Endothelial cell of umbilical vein (primary cell): ENCODE measurements around the gene ANKMY1. TPM values are rescaled to one million over a fixed set of nuclear protein-coding genes. Genes with fewer than 3 reads are reported as not detected.

Experiments used
- BruUV-seq: library from RNA; stranded (reverse); fragments of 400-500 nt; replicated peaks from 2 replicates; lab custom pipeline; 2021; lab: Mats Ljungman, UMichigan
- CTCF ChIA-PET: fragments of 300-600, 350-600 bp; sonication (Branson Sonifier 250); formaldehyde crosslinking; loops from one replicate; lab custom pipeline; 2021; ENCODE audit warnings: antibody characterized with exemption, inconsistent platforms; lab: Charles Lee
- POLR2A ChIA-PET: fragments of 300-600, 350-600 bp; sonication (Branson Sonifier 250); formaldehyde crosslinking; loops from one replicate; lab custom pipeline; 2021; ENCODE audit warnings: antibody characterized with exemption, inconsistent platforms; lab: Charles Lee
- DNase-seq: peaks from one replicate; pipeline ENCODE4 v3.0.0-alpha.2; 2011; ENCODE audit warnings: low read depth, low spot score
- FAIRE-seq: peaks from 2 replicates; lab custom pipeline; 2011; peaks lifted over from hg19 to GRCh38; lab: Jason Lieb, UNC
- H2AFZ ChIP-seq: 2 replicates; pipeline ENCODE4 v1.6.0; 2012; ENCODE audit warnings: low read depth, low read length, control low read depth, inconsistent platforms
- H3K27ac ChIP-seq: 2 replicates; pipeline ENCODE4 v1.5.1; 2011; ENCODE audit warnings: low read depth, mild to moderate bottlenecking, control low read depth, low read length, moderate library complexity; ENCODE audit not compliant: insufficient read depth
- H3K27me3 ChIP-seq, 2 experiments: 2 replicates each; pipeline versions ENCODE4 v1.6.0 to v1.6.1; 2011; ENCODE audit warnings: low read length in 2 of 2, mixed read lengths in 1 of 2; ENCODE audit not compliant: control insufficient read depth in 2 of 2, insufficient read depth in 2 of 2
- H3K36me3 ChIP-seq, 2 experiments: 2 replicates in 1 of 2; 3 replicates in 1 of 2; pipeline ENCODE4 v1.5.1; 2011; ENCODE audit warnings: low read length in 2 of 2, mild to moderate bottlenecking in 1 of 2, moderate library complexity in 1 of 2; ENCODE audit not compliant: control insufficient read depth in 2 of 2, insufficient read depth in 2 of 2; ENCODE audit errors: extremely low read depth in 1 of 2
- H3K4me1 ChIP-seq: 3 replicates; pipeline ENCODE4 v1.5.1; 2011; ENCODE audit warnings: mild to moderate bottlenecking, low read length; ENCODE audit not compliant: control insufficient read depth, insufficient read depth; ENCODE audit errors: extremely low read depth
- H3K4me2 ChIP-seq: 2 replicates; pipeline ENCODE4 v1.6.1; 2011; ENCODE audit warnings: low read length, control low read depth, mixed read lengths; ENCODE audit not compliant: insufficient read depth
- H3K4me3 ChIP-seq, 3 experiments: fragments of 200-600 bp in 1 of 3; sonication (generic), shearing (Covaris generic) in 1 of 3; replicated peaks in 1 of 3; 2 replicates each; pipeline ENCODE4 v1.5.1; 2011 to 2016; ENCODE audit warnings: control low read depth in 3 of 3, low read length in 3 of 3, mild to moderate bottlenecking in 2 of 3, inconsistent platforms in 1 of 3, low read depth in 1 of 3, moderate library complexity in 1 of 3; ENCODE audit not compliant: insufficient read depth in 1 of 3
- H3K79me2 ChIP-seq: 2 replicates; pipeline ENCODE4 v1.6.0; 2012; ENCODE audit warnings: low read length, inconsistent platforms; ENCODE audit not compliant: control insufficient read depth, insufficient read depth
- H3K9ac ChIP-seq: replicated peaks from 2 replicates; pipeline ENCODE3; 2011; ENCODE audit warnings: low read length, control low read depth; ENCODE audit not compliant: insufficient read depth; ENCODE audit errors: extremely low read depth
- H3K9me1 ChIP-seq: replicated peaks from 3 replicates; pipeline ENCODE4 v1.6.0; 2011; ENCODE audit warnings: mild to moderate bottlenecking, low read length; ENCODE audit not compliant: control insufficient read depth, insufficient read depth; ENCODE audit errors: extremely low read depth
- H3K9me3 ChIP-seq: replicated peaks from 2 replicates; pipeline ENCODE4 v1.5.1; 2012; ENCODE audit warnings: low read length, inconsistent platforms; ENCODE audit not compliant: control insufficient read depth, insufficient read depth
- H4K20me1 ChIP-seq: replicated peaks from 2 replicates; pipeline ENCODE3; 2011; ENCODE audit warnings: mild to moderate bottlenecking, low read length; ENCODE audit not compliant: control insufficient read depth, insufficient read depth; ENCODE audit errors: extremely low read depth
- CTCF ChIP-seq, 2 donors: IDR thresholded peaks; 1 replicate in 1 of 2; 2 replicates in 1 of 2; pipeline ENCODE4 v1.5.1; 2011; ENCODE audit warnings: low read length in 2 of 2, mild to moderate bottlenecking in 2 of 2, moderate library complexity in 2 of 2, control low read depth in 1 of 2, inconsistent platforms in 1 of 2, low read depth in 1 of 2; ENCODE audit not compliant: insufficient read depth in 1 of 2; ENCODE audit errors: extremely low read depth in 1 of 2
- EZH2 ChIP-seq: IDR thresholded peaks from 2 replicates; pipeline ENCODE4 v1.6.1; 2012; ENCODE audit warnings: borderline replicate concordance, low read depth, mild to moderate bottlenecking, moderate library complexity, low read length, inconsistent platforms; ENCODE audit not compliant: severe bottlenecking
- FOS ChIP-seq: IDR thresholded peaks from 2 replicates; pipeline ENCODE4 v1.6.1; 2011; ENCODE audit warnings: mild to moderate bottlenecking, low read length, moderate library complexity, borderline replicate concordance; ENCODE audit not compliant: insufficient read depth
- GATA2 ChIP-seq: IDR thresholded peaks from 2 replicates; pipeline ENCODE4 v1.7.0; 2011; ENCODE audit warnings: low read depth, mild to moderate bottlenecking, moderate library complexity, mixed read lengths, low read length; ENCODE audit not compliant: insufficient read length, insufficient read depth
- JUN ChIP-seq: IDR thresholded peaks from 2 replicates; pipeline ENCODE4 v1.6.1; 2011; ENCODE audit warnings: borderline replicate concordance, low read depth; ENCODE audit not compliant: insufficient read length, insufficient read depth
- MAX ChIP-seq: IDR thresholded peaks from 2 replicates; pipeline ENCODE4 v1.6.1; 2011; ENCODE audit not compliant: insufficient read depth, insufficient read length
- MYC ChIP-seq: IDR thresholded peaks from one replicate; pipeline ENCODE4 v1.6.1; 2011; ENCODE audit warnings: mild to moderate bottlenecking, low read depth, low read length
- POLR2A ChIP-seq: IDR thresholded peaks from 2 replicates; pipeline ENCODE4 v1.6.1; 2012; ENCODE audit warnings: low read depth, mild to moderate bottlenecking, control low read depth, low read length
- POLR2AphosphoS5 ChIP-seq: IDR thresholded peaks from 2 replicates; pipeline ENCODE4 v1.6.1; 2012; ENCODE audit warnings: low read depth, mild to moderate bottlenecking, control low read depth, low read length, moderate library complexity; ENCODE audit not compliant: insufficient read depth
- dilution Hi-C: fragments of 300-500 bp; cut with MboI; formaldehyde crosslinking; loops from one replicate; pipeline ENCODE4 v1.15.0; 2019; ENCODE audit warnings: low sequenced_read_pairs; ENCODE audit not compliant: extremely low pct_ligation_motif_present
- intact Hi-C: fragments of 100-400 bp; cut with micrococcal nuclease; formaldehyde crosslinking; loops from one replicate; pipeline ENCODE4 v1.10.0; 2022
- polyA plus RNA-seq, 4 experiments: library from polyadenylated mRNA; depleted of rRNA in 3 of 4; stranded (reverse) in 3 of 4; unstranded in 1 of 4; fragments of >200 nt; gene quantifications; 2 replicates each; pipeline versions ENCODE4 v1.2.1 to v1.2.3, GENCODE V29; 2011 to 2012; ENCODE audit warnings: missing spikeins in 1 of 4
- total RNA-seq: library from RNA; stranded (reverse); gene quantifications from 2 replicates; pipeline ENCODE4 v1.2.3, GENCODE V29; 2021

ANKMY1 gene
- total and polyA plus RNA-seq, 2 donors (not counting 3 experiments of a cell fraction or from before 2014, with no cell fraction given): 9.0 to 16.0 TPM

- intact Hi-C loops: no loop called here
These were observed 13.7 kb upstream of the ANKMY1 start for GRCh38 chr2:240571314-240571973.

More at GRCh38 chr2:240571314-240571973, 13.7 kb upstream of the ANKMY1 start:
- Histone ChIP-seq H3K9me3 (no peaks in the 10 kb centered on the region), H3K36me3 (peaks cover 0 to 15% of the 10 kb centered on the region in 2 experiments), H3K4me3 (no peak overlapping the region), H4K20me1 (no peaks in the 10 kb centered on the region), H3K27ac (no peak overlapping the region), H3K9me1 (no peaks in the 10 kb centered on the region), H3K4me2 (no peak overlapping the region), H3K9ac (no peak overlapping the region), H2AFZ (no peak overlapping the region), H3K4me1 (peaks cover 20% of the 10 kb centered on the region), H3K27me3 (no peaks in the 10 kb centered on the region), H3K79me2 (peaks cover 20% of the 10 kb centered on the region)
- POLR2A ChIA-PET: no interaction called here
- FAIRE-seq: no peak
- no TSS peak for BruUV-seq
- dilution Hi-C loops: no loop called here
- CTCF ChIA-PET: no interaction called here
- no peak for TF ChIP-seq MYC
- TF ChIP-seq MAX: no peak
- no peak for TF ChIP-seq FOS
- TF ChIP-seq POLR2A: no peak
- no peak for TF ChIP-seq CTCF (IDR thresholded peaks at IDR 0.05; ENCODE audit: extremely low read depth in 1 of 2, insufficient read depth in 1 of 2, low read depth in 1 of 2, low read length in 2 of 2)
- no peak for TF ChIP-seq EZH2
- no peak for TF ChIP-seq POLR2AphosphoS5
- no peak for TF ChIP-seq JUN
- TF ChIP-seq GATA2: no peak
- DNase-seq: no peak
